ENCODE data around the gene OPA3. TPM values are rescaled to one million over a fixed set of nuclear protein-coding genes. Genes with fewer than 3 reads are reported as not detected.

Gene OPA3
- total RNA-seq, 1 experiment from 2014 or later, result 15.2 TPM

DNA sequence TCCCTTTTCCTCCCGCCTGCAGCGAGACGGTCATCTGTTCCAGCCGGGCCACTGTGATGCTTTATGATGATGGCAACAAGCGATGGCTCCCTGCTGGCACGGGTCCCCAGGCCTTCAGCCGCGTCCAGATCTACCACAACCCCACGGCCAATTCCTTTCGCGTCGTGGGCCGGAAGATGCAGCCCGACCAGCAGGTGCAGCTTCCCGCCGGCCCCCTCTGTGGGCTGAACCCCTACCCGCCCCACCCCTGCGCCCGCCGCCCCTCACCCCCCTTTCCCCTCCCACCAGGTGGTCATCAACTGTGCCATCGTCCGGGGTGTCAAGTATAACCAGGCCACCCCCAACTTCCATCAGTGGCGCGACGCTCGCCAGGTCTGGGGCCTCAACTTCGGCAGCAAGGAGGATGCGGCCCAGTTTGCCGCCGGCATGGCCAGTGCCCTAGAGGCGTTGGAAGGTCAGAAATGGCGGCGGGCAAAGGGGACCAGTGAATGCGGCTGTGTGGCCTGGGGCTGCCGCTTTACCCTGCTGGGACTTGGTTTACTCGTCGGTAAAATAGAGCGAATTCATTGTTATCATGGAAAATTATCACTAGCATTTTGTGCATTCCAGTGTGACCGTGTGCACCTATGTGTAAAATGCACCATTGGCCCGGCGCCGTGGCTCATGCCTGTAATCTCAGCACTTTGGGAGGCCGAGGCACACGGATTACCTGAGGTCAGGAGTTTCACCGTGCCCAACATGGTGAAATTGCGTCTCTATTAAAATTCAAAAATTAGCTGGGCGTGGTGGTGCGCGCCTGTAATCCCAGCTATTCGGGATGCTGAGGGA lies 66.7 kb downstream of the OPA3 start:
- CTCF ChIA-PET, result no interaction called here
- TF ChIP-seq EZH2 (IDR thresholded peaks at IDR 0.05; ENCODE audit: borderline replicate concordance, low read depth, low read length, poor library complexity, severe bottlenecking), result no peak
- no peak for DNase-seq (ENCODE audit: low spot score)
- peaks cover 19% of the 10 kb centered on the region for H3K36me3 ChIP-seq (ENCODE audit: insufficient read depth, low read length, poor library complexity, severe bottlenecking)
- no TSS peak for BruUV-seq (replicated peaks)
- POLR2A ChIA-PET (ENCODE audit: low non-redundant PET), result no interaction called here
- H3K27ac ChIP-seq (ENCODE audit: low read depth, low read length, poor library complexity, severe bottlenecking), result no peak overlapping the region
- no peaks in the 10 kb centered on the region for H3K4me1 ChIP-seq (ENCODE audit: insufficient read depth, low read length, poor library complexity, severe bottlenecking)
- no peak overlapping the region for H3K4me3 ChIP-seq (ENCODE audit: low read depth, low read length, poor library complexity, severe bottlenecking)
- no peaks in the 10 kb centered on the region for H3K9me3 ChIP-seq (ENCODE audit: low read depth, low read length, poor library complexity, severe bottlenecking)
- intact Hi-C loops (cut with micrococcal nuclease; ENCODE audit: unreplicated experiment), result no loop called here
- no peaks in the 10 kb centered on the region for H3K27me3 ChIP-seq (replicated peaks; ENCODE audit: insufficient read depth, low read depth, low read length, poor library complexity)

DNA sequence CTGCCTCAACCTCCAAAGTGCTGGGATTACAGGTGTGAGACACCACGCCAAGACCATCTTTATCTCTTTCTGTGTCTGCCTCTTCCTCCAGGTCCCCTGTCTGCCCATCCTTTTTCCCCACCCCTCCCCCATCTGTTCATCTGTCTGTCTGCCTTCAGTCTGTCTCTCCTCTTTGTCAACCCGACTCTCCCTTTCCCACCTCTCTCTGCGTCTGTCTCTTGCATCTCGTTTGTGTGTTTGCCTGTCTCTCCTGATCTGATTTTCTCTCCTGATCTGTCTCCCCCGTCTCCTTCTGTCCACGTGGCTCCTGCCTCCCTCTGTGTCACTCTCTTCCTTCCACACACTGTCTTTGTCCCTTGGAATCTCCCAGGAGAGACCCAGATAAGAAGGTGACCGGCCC lies 67.4 kb downstream of the OPA3 start:
- BruUV-seq (replicated peaks), result no TSS peak
- Histone ChIP-seq H3K36me3 (ENCODE audit: insufficient read depth, low read length, poor library complexity, severe bottlenecking) (peaks cover 15% of the 10 kb centered on the region), H3K4me1 (ENCODE audit: insufficient read depth, low read length, poor library complexity, severe bottlenecking) (no peaks in the 10 kb centered on the region), H3K4me3 (ENCODE audit: low read depth, low read length, poor library complexity, severe bottlenecking) (no peak overlapping the region), H3K27me3 (replicated peaks; ENCODE audit: insufficient read depth, low read depth, low read length, poor library complexity) (no peaks in the 10 kb centered on the region), H3K27ac (ENCODE audit: low read depth, low read length, poor library complexity, severe bottlenecking) (no peak overlapping the region), H3K9me3 (ENCODE audit: low read depth, low read length, poor library complexity, severe bottlenecking) (no peaks in the 10 kb centered on the region)
- no peak for TF ChIP-seq EZH2 (IDR thresholded peaks at IDR 0.05; ENCODE audit: borderline replicate concordance, low read depth, low read length, poor library complexity, severe bottlenecking)
- TF ChIP-seq CTCF (conservative IDR thresholded peaks at IDR 0.05; ENCODE audit: low read depth, low read length), result no peak
- ChIA-PET CTCF (no interaction called here), POLR2A (ENCODE audit: low non-redundant PET) (no interaction called here)
- no peak for DNase-seq (ENCODE audit: low spot score)
- intact Hi-C loops (cut with micrococcal nuclease; ENCODE audit: unreplicated experiment), result no loop called here

- Histone ChIP-seq H3K4me1 (ENCODE audit: insufficient read depth, low read length, poor library complexity, severe bottlenecking) (no peaks in the 10 kb centered on the region), H3K27me3 (replicated peaks; ENCODE audit: insufficient read depth, low read depth, low read length, poor library complexity) (no peaks in the 10 kb centered on the region), H3K9me3 (ENCODE audit: low read depth, low read length, poor library complexity, severe bottlenecking) (no peaks in the 10 kb centered on the region), H3K36me3 (ENCODE audit: insufficient read depth, low read length, poor library complexity, severe bottlenecking) (peaks cover 11% of the 10 kb centered on the region), H3K4me3 (ENCODE audit: low read depth, low read length, poor library complexity, severe bottlenecking) (no peak overlapping the region), H3K27ac (ENCODE audit: low read depth, low read length, poor library complexity, severe bottlenecking) (no peak overlapping the region)
- no peak for DNase-seq (ENCODE audit: low spot score)
- BruUV-seq (replicated peaks), result no TSS peak
- POLR2A ChIA-PET (ENCODE audit: low non-redundant PET), result no interaction called here
- intact Hi-C loops (cut with micrococcal nuclease; ENCODE audit: unreplicated experiment), result no loop called here
- CTCF ChIA-PET, result interaction anchor here (0.5 to 1.3 kb wide), 2 partner anchors 42 to 188 kb away, joined by 3 to 5 read pairs; no protein-coding TSS in a partner anchor
- TF ChIP-seq CTCF (conservative IDR thresholded peaks at IDR 0.05; ENCODE audit: low read depth, low read length) (no peak), EZH2 (IDR thresholded peaks at IDR 0.05; ENCODE audit: borderline replicate concordance, low read depth, low read length, poor library complexity, severe bottlenecking) (no peak)
Observed at GRCh38 chr19:45515807-45516401, 68.7 kb downstream of the OPA3 start.
